Measurements from ENCODE around the gene FRAT2.

DNA sequence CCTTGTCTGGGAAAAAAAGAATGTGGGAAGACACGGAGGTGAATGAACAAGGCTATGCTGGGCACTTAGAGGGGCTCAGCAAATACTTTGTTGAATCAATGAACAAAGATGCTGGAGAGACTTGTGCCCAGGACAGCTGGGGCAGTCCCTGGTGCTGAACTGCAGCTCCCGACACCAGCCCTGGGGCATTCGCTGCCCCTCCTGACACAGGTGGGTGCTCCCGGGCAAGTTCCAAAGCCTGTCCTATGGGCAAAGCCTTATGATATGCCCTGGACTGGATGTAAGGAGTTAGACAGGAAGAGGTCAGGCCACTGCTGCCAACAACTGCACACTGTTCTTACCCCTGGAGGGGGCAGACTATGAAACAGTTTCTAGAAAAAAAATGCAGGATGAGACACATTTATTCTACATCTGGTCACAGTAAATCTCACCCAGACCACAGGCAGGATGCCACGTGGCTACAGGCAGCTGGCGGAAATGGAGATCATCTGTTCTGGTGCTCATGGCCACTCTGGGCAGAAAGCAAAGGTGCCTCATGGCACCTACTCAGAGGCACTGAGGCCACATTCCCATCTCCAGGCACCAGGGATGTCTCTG, 21.9 kb upstream of the FRAT2 start:
- TF ChIP-seq, protein P1, sequence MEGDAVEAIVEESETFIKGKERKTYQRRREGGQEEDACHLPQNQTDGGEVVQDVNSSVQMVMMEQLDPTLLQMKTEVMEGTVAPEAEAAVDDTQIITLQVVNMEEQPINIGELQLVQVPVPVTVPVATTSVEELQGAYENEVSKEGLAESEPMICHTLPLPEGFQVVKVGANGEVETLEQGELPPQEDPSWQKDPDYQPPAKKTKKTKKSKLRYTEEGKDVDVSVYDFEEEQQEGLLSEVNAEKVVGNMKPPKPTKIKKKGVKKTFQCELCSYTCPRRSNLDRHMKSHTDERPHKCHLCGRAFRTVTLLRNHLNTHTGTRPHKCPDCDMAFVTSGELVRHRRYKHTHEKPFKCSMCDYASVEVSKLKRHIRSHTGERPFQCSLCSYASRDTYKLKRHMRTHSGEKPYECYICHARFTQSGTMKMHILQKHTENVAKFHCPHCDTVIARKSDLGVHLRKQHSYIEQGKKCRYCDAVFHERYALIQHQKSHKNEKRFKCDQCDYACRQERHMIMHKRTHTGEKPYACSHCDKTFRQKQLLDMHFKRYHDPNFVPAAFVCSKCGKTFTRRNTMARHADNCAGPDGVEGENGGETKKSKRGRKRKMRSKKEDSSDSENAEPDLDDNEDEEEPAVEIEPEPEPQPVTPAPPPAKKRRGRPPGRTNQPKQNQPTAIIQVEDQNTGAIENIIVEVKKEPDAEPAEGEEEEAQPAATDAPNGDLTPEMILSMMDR (conservative IDR thresholded peaks at IDR 0.05) = no peak
- TF ChIP-seq ZFX (IDR thresholded peaks at IDR 0.05) = no peak
